Astrocyte of the spinal cord (primary cell): ENCODE results near the gene HOXB4.

Experiments used
- DNase-seq: peaks from one replicate; pipeline ENCODE4 v3.0.0; 2011; ENCODE audit warnings: low read depth, low spot score
- H3K4me3 ChIP-seq: 2 replicates; pipeline ENCODE4 v1.5.1; 2011; ENCODE audit warnings: low read depth, mild to moderate bottlenecking, low read length, moderate library complexity
- CTCF ChIP-seq: IDR thresholded peaks from 2 replicates; pipeline ENCODE4 v1.5.1; 2012; ENCODE audit warnings: low read depth, mild to moderate bottlenecking, low read length, inconsistent platforms
- in situ Hi-C: cut with HindIII; loops from 2 replicates; pipeline ENCODE4 v1.10.0; 2017; ENCODE audit warnings: low sequenced_read_pairs

HOXB4 gene

GRCh38 chr17:48593126-48593829 is 15.1 kb upstream of the HOXB4 start, which contains the start of gene HOXB5:
Gene HOXB5, minus strand, starts transcription at chr17:48593779. Its CDS starts 97 bp downstream, at chr17:48593682.
- in situ Hi-C loops: no loop called here
- TF ChIP-seq CTCF: no peak
- peak within 1 kb of the TSS; percentile 77 for H3K4me3 ChIP-seq
- DNase-seq: no peak

- no peak for TF ChIP-seq CTCF
- no peak for DNase-seq
- H3K4me3 ChIP-seq: peak overlapping the region; percentile 77
- in situ Hi-C loops: no loop called here
Observed at GRCh38 chr17:48592577-48592976, 14.4 kb upstream of the HOXB4 start.

GRCh38 chr17:48592057-48592514 is 13.9 kb upstream of the HOXB4 start:
- in situ Hi-C loops: no loop called here
- TF ChIP-seq CTCF: no peak
- no peak for DNase-seq
- peak overlapping the region; percentile 77 for H3K4me3 ChIP-seq

- peak overlapping the region; percentile 77 for H3K4me3 ChIP-seq
- TF ChIP-seq CTCF: no peak
- no peak for DNase-seq
- in situ Hi-C loops: no loop called here
Observed at GRCh38 chr17:48591255-48592056, 13.3 kb upstream of the HOXB4 start.

- H3K4me3 ChIP-seq: peak overlapping the region; percentile 77
- DNase-seq: no peak
- in situ Hi-C loops: no loop called here
- no peak for TF ChIP-seq CTCF
Observed at GRCh38 chr17:48590607-48591161, 12.5 kb upstream of the HOXB4 start.

GRCh38 chr17:48589831-48590606 is 11.9 kb upstream of the HOXB4 start, which contains the start of gene HOXB3:
Gene HOXB3, minus strand, starts transcription at chr17:48590241. Its CDS starts 37,767 bp downstream, at chr17:48552474.
- in situ Hi-C loops: no loop called here
- peak; percentile 89 for DNase-seq
- TF ChIP-seq CTCF: no peak
- peak within 1 kb of the TSS; percentile 77 for H3K4me3 ChIP-seq
